ENCODE results near the gene CNNM2. TPM values are rescaled to one million over a fixed set of nuclear protein-coding genes. Genes with fewer than 3 reads are reported as not detected.

The CNNM2 gene
- total RNA-seq, 1 experiment from 2014 or later: 23.5 TPM

DNA sequence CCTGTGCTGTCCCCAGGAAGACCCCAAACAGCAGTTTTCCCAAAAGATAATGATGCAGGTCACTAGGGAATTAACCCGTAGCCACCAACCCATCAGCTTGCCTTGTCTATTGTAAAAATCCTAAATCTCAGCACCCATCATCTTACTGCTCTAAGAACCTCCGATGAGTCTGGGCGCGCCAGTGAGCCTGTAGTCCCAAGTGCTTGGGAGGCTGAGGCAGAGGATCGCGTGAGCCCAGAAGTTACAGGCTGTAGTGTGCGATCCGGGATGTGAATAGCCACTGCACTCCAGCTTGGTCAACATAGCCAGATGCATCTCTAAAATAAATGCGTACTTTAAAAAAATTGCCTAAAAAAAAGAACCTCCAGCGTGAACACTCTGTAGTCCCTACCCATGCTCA is 47.9 kb upstream of the CNNM2 start (continued):
- TF ChIP-seq, protein P1, sequence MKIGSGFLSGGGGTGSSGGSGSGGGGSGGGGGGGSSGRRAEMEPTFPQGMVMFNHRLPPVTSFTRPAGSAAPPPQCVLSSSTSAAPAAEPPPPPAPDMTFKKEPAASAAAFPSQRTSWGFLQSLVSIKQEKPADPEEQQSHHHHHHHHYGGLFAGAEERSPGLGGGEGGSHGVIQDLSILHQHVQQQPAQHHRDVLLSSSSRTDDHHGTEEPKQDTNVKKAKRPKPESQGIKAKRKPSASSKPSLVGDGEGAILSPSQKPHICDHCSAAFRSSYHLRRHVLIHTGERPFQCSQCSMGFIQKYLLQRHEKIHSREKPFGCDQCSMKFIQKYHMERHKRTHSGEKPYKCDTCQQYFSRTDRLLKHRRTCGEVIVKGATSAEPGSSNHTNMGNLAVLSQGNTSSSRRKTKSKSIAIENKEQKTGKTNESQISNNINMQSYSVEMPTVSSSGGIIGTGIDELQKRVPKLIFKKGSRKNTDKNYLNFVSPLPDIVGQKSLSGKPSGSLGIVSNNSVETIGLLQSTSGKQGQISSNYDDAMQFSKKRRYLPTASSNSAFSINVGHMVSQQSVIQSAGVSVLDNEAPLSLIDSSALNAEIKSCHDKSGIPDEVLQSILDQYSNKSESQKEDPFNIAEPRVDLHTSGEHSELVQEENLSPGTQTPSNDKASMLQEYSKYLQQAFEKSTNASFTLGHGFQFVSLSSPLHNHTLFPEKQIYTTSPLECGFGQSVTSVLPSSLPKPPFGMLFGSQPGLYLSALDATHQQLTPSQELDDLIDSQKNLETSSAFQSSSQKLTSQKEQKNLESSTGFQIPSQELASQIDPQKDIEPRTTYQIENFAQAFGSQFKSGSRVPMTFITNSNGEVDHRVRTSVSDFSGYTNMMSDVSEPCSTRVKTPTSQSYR (CRISPR knock-in tag; IDR thresholded peaks at IDR 0.05): no peak
- TF ChIP-seq KAT7 (CRISPR knock-in tag; IDR thresholded peaks at IDR 0.05; ENCODE audit: borderline replicate concordance) (no peak), IRF2 (CRISPR knock-in tag; IDR thresholded peaks at IDR 0.05; ENCODE audit: borderline replicate concordance, low read depth) (no peak), FOXP1 (CRISPR knock-in tag; IDR thresholded peaks at IDR 0.05; ENCODE audit: borderline replicate concordance) (no peak)

DNA sequence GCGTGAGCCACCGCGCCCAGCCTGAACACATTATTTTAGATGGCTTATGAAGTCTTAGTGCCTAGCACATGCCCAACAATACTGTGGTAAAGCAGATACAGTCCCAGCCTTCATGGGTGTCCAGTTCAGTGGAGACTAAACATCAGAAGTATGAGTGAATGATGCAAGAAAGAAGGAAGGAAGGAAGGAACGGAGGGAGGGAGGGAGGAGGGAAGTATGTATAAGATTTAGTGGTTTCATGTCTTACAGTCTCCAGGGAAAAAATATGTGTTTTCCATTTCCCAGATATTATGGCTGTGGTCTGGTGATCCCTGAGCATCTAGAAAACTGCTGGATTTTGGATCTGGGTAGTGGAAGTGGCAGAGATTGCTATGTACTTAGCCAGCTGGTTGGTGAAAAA is 45.9 kb upstream of the CNNM2 start:
- no peak overlapping the region for H3K4me3 Mint-ChIP-seq
- H3K9me3 Mint-ChIP-seq: no peaks in the 10 kb centered on the region

DNA sequence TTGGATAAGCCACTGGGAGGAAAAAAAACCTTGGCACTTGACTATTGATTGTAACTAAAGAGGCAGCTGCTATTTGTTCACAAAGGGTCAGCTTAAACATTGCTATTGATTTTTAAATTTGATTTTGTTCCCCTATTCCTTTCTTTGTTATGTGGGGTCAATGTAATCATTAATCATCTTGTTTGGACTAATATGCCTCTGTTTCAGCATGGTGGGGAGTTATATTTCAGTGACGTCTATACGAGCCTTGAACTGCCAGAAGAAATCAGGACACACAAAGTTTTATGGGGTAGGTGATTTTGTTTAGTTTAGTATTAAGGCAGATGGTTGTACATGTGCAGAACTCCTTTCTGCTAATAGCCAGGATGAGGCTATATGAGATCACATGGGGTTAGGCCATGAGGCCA is 41.3 kb upstream of the CNNM2 start:
- Mint-ChIP-seq H3K4me3 (no peak overlapping the region), H3K27me3 (ENCODE audit: low read depth) (no peaks in the 10 kb centered on the region), H3K27ac (no peak overlapping the region), H3K9me3 (no peaks in the 10 kb centered on the region), H3K36me3 (no peaks in the 10 kb centered on the region), H3K4me1 (no peaks in the 10 kb centered on the region)
- POLR2A ChIA-PET: no interaction called here
- no peak for ATAC-seq
- CTCF ChIA-PET: no interaction called here
- TF ChIP-seq SMAD3 (CRISPR knock-in tag; IDR thresholded peaks at IDR 0.05; ENCODE audit: borderline replicate concordance): no peak
- no peak for TF ChIP-seq ZNF416 (CRISPR knock-in tag; IDR thresholded peaks at IDR 0.05)
- DNase-seq (ENCODE audit: low spot score): no peak

More for the DNA sequence above, 45.9 kb upstream of the CNNM2 start:
- Mint-ChIP-seq H3K4me1 (peaks cover 16% of the 10 kb centered on the region), H3K36me3 (no peaks in the 10 kb centered on the region), H3K27ac (peak overlapping the region; percentile 58; the same call in 1 of the 2 replicates), H3K27me3 (ENCODE audit: low read depth) (peaks cover 12% of the 10 kb centered on the region)
- ATAC-seq: no peak
- no peak for DNase-seq (ENCODE audit: low spot score)
- TF ChIP-seq, protein P2, sequence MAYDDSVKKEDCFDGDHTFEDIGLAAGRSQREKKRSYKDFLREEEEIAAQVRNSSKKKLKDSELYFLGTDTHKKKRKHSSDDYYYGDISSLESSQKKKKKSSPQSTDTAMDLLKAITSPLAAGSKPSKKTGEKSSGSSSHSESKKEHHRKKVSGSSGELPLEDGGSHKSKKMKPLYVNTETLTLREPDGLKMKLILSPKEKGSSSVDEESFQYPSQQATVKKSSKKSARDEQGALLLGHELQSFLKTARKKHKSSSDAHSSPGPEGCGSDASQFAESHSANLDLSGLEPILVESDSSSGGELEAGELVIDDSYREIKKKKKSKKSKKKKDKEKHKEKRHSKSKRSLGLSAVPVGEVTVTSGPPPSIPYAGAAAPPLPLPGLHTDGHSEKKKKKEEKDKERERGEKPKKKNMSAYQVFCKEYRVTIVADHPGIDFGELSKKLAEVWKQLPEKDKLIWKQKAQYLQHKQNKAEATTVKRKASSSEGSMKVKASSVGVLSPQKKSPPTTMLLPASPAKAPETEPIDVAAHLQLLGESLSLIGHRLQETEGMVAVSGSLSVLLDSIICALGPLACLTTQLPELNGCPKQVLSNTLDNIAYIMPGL (CRISPR knock-in tag; IDR thresholded peaks at IDR 0.05): no peak
- TF ChIP-seq FOXK1 (CRISPR knock-in tag; IDR thresholded peaks at IDR 0.05): no peak
- TF ChIP-seq CREM (CRISPR knock-in tag; IDR thresholded peaks at IDR 0.05): no peak
- no peak for TF ChIP-seq ZNF263 (CRISPR knock-in tag; IDR thresholded peaks at IDR 0.05; ENCODE audit: low read depth)
- no peak for TF ChIP-seq NFATC4 (CRISPR knock-in tag; IDR thresholded peaks at IDR 0.05)
- TF ChIP-seq, protein P3, sequence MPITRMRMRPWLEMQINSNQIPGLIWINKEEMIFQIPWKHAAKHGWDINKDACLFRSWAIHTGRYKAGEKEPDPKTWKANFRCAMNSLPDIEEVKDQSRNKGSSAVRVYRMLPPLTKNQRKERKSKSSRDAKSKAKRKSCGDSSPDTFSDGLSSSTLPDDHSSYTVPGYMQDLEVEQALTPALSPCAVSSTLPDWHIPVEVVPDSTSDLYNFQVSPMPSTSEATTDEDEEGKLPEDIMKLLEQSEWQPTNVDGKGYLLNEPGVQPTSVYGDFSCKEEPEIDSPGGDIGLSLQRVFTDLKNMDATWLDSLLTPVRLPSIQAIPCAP (CRISPR knock-in tag; IDR thresholded peaks at IDR 0.05): no peak
- TF ChIP-seq, protein P4, sequence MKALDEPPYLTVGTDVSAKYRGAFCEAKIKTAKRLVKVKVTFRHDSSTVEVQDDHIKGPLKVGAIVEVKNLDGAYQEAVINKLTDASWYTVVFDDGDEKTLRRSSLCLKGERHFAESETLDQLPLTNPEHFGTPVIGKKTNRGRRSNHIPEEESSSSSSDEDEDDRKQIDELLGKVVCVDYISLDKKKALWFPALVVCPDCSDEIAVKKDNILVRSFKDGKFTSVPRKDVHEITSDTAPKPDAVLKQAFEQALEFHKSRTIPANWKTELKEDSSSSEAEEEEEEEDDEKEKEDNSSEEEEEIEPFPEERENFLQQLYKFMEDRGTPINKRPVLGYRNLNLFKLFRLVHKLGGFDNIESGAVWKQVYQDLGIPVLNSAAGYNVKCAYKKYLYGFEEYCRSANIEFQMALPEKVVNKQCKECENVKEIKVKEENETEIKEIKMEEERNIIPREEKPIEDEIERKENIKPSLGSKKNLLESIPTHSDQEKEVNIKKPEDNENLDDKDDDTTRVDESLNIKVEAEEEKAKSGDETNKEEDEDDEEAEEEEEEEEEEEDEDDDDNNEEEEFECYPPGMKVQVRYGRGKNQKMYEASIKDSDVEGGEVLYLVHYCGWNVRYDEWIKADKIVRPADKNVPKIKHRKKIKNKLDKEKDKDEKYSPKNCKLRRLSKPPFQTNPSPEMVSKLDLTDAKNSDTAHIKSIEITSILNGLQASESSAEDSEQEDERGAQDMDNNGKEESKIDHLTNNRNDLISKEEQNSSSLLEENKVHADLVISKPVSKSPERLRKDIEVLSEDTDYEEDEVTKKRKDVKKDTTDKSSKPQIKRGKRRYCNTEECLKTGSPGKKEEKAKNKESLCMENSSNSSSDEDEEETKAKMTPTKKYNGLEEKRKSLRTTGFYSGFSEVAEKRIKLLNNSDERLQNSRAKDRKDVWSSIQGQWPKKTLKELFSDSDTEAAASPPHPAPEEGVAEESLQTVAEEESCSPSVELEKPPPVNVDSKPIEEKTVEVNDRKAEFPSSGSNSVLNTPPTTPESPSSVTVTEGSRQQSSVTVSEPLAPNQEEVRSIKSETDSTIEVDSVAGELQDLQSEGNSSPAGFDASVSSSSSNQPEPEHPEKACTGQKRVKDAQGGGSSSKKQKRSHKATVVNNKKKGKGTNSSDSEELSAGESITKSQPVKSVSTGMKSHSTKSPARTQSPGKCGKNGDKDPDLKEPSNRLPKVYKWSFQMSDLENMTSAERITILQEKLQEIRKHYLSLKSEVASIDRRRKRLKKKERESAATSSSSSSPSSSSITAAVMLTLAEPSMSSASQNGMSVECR (CRISPR knock-in tag; IDR thresholded peaks at IDR 0.05; ENCODE audit: borderline replicate concordance): no peak
- TF ChIP-seq ZNF138 (CRISPR knock-in tag; conservative IDR thresholded peaks at IDR 0.05): no peak
- TF ChIP-seq NFE2L1 (CRISPR knock-in tag; IDR thresholded peaks at IDR 0.05): no peak
- POLR2A ChIA-PET: no interaction called here
- CTCF ChIA-PET: interaction anchor here (1.2 kb wide), 1 partner anchor 35 kb away, joined by 3 read pairs; the partner anchor contains the start of gene CYP17A1

All from WTC11 (cell line).